ENCODE results near the gene FAM171A2.
A peak's percentile ranks its signal among the peaks of the same experiment; 100 is the strongest.

The FAM171A2 gene

DNA sequence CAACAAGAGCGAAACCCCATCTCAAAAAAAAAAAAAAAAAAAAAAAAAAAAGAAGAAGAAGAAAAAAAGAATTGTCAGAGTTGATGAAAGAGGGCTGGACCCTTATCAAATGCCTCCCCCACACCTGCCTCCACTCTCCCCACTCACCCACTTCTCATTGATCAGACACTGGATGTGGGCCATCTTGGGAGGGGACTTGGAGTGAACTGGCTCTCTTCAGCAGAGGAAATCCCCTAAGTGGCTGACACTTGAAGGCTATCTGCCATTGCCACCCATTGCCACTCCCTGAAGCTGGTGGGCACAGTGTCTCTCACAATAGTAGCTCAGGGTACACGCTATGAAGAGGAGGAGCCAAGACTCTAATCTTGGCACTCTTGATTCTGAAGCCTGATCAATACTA, 24.2 kb upstream of the FAM171A2 start:
- Mint-ChIP-seq H3K4me3 (peak overlapping the region; percentile 20), H3K27me3 (peaks cover 5% of the 10 kb centered on the region), H3K36me3 (no peaks in the 10 kb centered on the region)

DNA sequence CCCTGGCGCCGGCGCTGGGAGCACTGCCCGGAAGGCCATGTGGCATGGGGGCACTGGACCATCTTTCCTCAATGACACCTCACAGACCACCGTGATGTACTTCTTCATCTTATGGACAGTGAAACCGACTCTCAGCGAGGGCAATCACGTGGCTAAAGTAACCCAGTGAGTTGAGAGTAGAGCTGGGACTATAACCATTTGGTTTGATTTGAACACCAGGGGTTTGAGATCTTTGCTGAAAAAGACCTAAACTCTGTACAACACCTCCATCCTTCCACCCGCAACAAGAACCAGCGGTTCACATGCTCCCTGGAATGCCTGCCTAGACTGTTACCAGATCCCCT, 22.5 kb upstream of the FAM171A2 start:
- Mint-ChIP-seq H3K27ac (no peak overlapping the region), H3K36me3 (no peaks in the 10 kb centered on the region), H3K4me1 (peaks cover 12% of the 10 kb centered on the region), H3K9me3 (no peaks in the 10 kb centered on the region), H3K27me3 (peaks cover 5% of the 10 kb centered on the region), H3K4me3 (peak overlapping the region; percentile 81)

More for the DNA sequence above, 24.2 kb upstream of the FAM171A2 start:
- Mint-ChIP-seq H3K4me1 (peaks cover 12% of the 10 kb centered on the region), H3K9me3 (no peaks in the 10 kb centered on the region), H3K27ac (no peak overlapping the region)

DNA sequence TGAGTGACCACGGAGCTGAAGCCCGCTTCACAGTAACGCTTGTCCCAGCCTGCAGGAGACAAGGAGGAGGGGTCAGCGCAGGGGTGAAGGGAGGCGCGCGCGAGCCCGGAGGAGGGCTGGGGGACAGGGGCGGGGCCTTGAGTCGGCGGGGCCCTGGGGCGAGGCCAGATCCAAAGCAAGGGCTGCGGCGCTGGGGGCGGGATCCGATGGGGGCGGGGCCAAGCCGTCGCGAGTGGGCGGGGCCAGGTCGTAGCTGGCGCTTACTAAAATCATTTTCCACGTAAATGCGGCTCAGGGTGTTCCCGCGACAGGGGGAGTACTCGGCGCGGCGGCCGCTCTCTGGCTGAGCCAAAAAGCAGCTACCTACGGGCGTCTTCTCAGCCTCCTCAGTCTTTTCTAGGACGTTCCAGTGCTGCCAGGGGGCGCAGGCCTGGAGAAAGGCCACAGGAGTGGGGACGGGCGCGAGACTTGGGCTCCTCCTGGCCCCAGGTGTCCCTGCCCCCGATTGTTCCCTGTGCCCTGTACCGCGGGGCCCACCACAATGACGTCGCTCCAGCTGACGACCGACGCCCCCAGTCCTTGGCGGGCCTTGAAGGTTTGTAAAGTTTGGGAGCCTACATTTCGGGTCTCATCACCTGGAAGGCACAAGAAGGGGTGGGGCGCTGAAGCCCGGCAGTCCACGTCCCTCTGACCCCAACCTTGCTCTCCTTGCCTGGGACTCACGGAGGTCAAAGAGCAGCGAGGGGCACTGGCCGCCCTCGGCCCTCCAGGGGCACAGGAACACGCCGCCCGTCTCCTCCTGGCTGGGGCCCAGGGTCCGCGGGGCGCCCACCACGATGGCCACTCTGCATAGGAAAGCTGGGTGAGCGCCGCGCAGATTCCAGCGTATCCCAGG, 21.9 kb upstream of the FAM171A2 start:
- Mint-ChIP-seq H3K9me3 (no peaks in the 10 kb centered on the region), H3K36me3 (no peaks in the 10 kb centered on the region), H3K27ac (no peak overlapping the region), H3K27me3 (peaks cover 5% of the 10 kb centered on the region), H3K4me3 (peak overlapping the region; percentile 81), H3K4me1 (peaks cover 12% of the 10 kb centered on the region)

DNA sequence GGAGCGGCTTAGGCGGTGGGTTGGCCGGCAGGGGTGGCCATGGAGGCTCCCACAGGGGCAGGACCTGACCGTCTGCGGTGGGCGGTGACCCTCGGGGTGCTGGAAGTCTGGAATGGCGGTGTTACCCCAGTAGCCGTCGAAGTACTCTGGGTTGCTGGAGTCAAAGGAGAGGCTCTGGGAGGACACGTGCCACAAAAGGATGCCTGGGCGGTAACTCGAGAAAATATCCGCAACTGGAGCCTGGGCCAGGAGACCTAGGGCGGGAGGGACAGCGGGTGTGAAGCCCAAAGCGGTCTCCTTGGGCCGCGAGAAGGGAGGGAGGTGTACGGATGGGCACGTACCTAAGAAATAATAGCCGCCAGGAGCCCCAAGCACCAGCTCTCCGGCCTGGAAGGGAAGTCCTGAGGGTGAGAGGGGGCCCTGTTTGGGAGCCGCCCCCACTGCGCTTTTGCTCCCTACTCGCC, 21.2 kb upstream of the FAM171A2 start:
- Mint-ChIP-seq H3K36me3 (no peaks in the 10 kb centered on the region), H3K27ac (no peak overlapping the region), H3K9me3 (no peaks in the 10 kb centered on the region), H3K4me3 (peak overlapping the region; percentile 81), H3K27me3 (peaks cover 5% of the 10 kb centered on the region), H3K4me1 (peaks cover 12% of the 10 kb centered on the region)

DNA sequence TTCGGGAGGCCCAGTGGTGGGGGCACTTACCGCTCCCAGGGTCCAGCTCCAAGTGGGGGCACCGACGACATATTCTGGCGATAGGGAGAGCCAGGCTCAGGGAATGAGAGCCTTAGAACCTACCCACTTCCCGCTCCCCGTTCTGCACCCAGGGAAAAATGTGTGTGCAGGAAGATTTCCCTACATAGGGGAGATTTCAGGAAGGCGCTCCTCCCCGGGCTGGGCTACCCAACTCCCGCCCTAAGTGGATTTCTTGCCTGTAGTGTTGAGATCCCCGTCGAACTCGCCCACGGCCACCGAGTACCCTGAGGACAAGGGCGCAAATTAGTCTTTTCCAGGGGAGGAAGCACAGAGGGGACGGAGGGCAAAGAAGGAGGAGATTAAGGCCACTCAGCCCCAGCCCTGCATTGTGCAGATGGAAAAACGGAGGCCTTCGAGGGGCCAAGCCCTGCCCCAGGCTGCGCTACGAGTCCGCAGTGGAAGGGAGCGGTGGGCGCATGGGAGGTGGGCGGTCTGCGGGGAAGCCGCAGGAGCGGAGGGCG, 20.7 kb upstream of the FAM171A2 start:
- H3K4me1 Mint-ChIP-seq: peaks cover 7% of the 10 kb centered on the region
- H3K27me3 Mint-ChIP-seq: peaks cover 5% of the 10 kb centered on the region
- no peaks in the 10 kb centered on the region for H3K36me3 Mint-ChIP-seq
- H3K27ac Mint-ChIP-seq: no peak overlapping the region
- H3K4me3 Mint-ChIP-seq: peak overlapping the region; percentile 19
- H3K9me3 Mint-ChIP-seq: no peaks in the 10 kb centered on the region

DNA sequence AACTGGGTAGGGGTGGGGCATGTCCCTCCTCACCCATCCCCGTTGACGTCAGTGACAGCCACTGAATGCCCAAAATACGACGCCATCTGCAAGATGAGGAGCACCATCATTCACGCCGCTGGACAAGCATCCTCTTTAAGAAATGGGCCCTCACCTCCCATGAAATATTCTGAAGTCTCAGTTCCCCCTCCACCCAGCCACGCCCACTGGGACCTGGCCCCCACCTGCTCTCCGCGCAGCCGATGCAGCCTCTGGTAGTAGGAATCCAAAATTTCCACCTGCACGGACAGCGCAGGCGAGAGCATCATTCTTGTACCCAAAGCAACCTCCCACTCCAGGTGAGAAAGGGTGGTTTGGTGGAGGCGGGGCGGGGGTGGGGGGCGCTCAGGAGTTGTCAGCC, 20.2 kb upstream of the FAM171A2 start:
- H3K4me3 Mint-ChIP-seq: no peak overlapping the region
- H3K9me3 Mint-ChIP-seq: no peaks in the 10 kb centered on the region
- H3K27me3 Mint-ChIP-seq: peaks cover 4% of the 10 kb centered on the region
- H3K36me3 Mint-ChIP-seq: no peaks in the 10 kb centered on the region
- H3K4me1 Mint-ChIP-seq: peaks cover 7% of the 10 kb centered on the region
- no peak overlapping the region for H3K27ac Mint-ChIP-seq

DNA sequence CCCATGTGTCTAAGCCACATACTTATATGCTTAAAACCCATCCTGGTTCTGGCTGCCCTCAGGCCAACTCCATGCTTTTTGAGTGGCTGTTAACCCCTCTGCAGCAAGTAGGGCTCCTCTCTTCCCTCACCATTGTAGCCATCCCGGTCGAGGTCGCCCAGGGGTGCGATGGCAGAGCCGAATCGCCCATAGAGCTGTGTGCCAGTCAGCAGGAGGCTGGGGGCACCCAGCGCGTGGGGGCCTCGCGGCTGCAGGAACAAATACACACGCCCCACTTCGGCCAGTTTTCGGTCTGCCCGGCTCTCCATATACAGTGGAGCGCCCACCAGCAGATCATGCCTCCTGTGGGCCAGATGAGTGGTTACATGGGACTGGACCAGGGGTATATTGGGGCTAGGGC, 19.7 kb upstream of the FAM171A2 start:
- Mint-ChIP-seq H3K36me3 (no peaks in the 10 kb centered on the region), H3K27me3 (peaks cover 4% of the 10 kb centered on the region), H3K4me3 (no peak overlapping the region), H3K27ac (no peak overlapping the region), H3K9me3 (no peaks in the 10 kb centered on the region), H3K4me1 (peaks cover 7% of the 10 kb centered on the region)

DNA sequence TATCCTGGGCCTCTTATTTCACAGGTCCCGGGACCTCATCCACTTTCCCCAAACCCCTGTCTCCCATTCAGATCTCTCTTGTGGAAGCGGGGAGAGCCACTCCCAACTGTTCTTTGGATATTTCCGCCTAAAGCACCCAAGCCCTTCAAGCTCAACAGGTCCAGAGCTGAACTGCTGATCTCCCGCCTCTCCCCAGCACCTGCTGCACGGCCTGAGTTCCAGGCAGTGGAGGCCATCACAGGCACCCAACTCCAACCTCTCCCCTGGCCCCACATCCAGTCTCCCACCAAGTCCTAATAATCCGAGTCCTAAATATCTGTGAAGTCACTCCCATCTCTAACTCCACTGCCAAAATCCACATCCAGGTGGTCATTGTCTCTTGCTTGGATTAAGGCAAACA, 19.3 kb upstream of the FAM171A2 start:
- Mint-ChIP-seq H3K9me3 (no peaks in the 10 kb centered on the region), H3K27ac (no peak overlapping the region), H3K4me3 (no peak overlapping the region)

DNA sequence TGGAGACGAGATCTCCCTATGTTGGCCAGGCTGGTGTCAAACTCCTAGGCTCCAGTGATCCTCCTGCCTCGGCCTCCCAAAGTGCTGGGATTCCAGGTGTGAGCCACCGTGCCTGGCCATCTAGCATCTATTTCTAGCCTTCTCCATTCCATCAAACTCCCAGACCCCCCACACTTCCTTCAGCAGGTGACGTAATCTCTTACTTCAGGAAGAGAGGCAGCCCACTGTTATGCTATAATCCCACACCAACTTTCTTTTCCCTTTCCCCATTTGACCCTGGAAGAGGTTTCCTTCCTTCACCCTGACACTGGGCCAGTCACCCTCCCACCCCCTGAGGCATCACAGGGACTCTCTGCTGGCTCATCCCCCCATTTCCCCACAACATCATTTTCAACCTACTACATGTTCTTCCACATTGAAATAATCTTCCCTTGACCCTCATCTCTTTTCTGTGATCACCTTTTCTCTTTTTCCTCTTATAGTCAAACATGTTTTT, 18.2 kb upstream of the FAM171A2 start:
- no peaks in the 10 kb centered on the region for H3K9me3 Mint-ChIP-seq
- no peaks in the 10 kb centered on the region for H3K36me3 Mint-ChIP-seq
- H3K27me3 Mint-ChIP-seq: peaks cover 4% of the 10 kb centered on the region
- no peak overlapping the region for H3K27ac Mint-ChIP-seq
- H3K4me1 Mint-ChIP-seq: peaks cover 7% of the 10 kb centered on the region
- H3K4me3 Mint-ChIP-seq: no peak overlapping the region

More for the DNA sequence above, 19.3 kb upstream of the FAM171A2 start:
- H3K36me3 Mint-ChIP-seq: no peaks in the 10 kb centered on the region
- H3K27me3 Mint-ChIP-seq: peaks cover 4% of the 10 kb centered on the region
- peaks cover 7% of the 10 kb centered on the region for H3K4me1 Mint-ChIP-seq

DNA sequence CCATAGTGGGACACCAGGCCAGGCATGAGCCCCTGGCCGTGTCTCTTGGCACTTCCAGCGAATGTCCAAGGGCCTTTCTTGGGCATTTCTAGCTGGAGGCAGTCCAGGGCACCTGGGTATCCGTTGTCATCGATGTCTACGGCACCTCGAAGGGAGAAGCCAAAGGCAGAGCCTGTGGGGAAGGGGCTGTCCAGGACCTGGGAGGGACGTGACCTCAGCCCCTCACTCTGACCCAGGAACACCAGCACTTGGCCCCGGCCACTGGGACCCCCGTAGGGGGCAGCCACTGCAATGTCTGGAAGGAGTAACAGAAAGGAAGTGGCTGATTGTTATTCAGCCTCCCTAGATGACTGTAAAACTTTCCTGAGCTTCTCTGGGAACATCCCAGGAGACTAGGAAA, 17.1 kb upstream of the FAM171A2 start:
- no peak overlapping the region for H3K27ac Mint-ChIP-seq
- H3K27me3 Mint-ChIP-seq: peaks cover 4% of the 10 kb centered on the region
- H3K4me3 Mint-ChIP-seq: no peak overlapping the region
- H3K36me3 Mint-ChIP-seq: no peaks in the 10 kb centered on the region
- H3K4me1 Mint-ChIP-seq: no peaks in the 10 kb centered on the region
- H3K9me3 Mint-ChIP-seq: no peaks in the 10 kb centered on the region

DNA sequence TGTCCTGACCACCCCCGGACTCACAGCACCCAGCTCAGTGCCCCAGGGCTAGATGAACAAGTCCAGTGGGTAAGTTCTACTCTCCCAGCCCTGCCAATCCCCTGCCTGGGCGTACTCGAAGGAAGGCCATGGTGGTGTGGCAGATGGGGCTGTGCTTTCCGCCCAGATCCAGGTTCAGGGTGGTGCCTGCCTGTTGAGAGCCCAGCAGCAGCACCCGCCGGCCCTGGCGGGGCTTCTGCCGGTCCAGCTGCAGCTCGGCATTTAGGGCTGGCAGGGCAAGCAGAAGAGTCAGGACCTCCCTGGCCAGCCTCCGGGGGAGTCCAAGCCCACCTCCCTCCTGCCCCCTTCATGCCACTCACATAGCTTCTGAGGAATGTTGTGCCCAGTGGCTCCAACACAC, 16.2 kb upstream of the FAM171A2 start:
- H3K4me1 Mint-ChIP-seq: no peaks in the 10 kb centered on the region
- H3K4me3 Mint-ChIP-seq: no peak overlapping the region

DNA sequence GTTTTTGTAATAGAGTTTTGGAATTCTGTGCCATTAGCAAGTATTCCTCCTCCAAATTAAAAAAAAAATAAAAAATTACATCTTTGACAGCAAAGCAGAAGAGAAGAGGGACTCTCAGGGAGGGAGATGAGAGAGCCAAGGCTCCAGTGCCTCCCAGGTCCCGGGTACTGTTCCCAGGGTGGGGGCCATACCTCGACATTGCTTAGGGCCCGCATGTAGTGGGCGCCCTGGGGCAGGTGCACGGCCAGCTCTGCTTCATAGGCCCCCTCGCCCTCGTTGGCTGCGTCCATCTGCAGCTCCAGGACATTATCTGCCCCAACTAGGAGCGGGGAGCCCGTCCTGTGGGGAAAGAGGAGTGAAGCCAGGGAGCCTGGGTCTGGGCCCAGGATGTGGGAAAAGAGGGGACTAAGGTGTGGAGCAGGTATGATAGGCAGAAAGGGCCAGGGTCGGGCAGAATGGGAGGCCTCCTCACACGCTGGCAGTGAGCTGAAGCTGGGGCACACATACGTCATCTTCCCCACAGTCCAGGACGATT, 14.6 kb upstream of the FAM171A2 start:
- H3K4me3 Mint-ChIP-seq: no peak overlapping the region
- peak overlapping the region; percentile 53 for H3K27ac Mint-ChIP-seq
- H3K9me3 Mint-ChIP-seq: no peaks in the 10 kb centered on the region
- peaks cover 4% of the 10 kb centered on the region for H3K27me3 Mint-ChIP-seq
- no peaks in the 10 kb centered on the region for H3K36me3 Mint-ChIP-seq
- no peaks in the 10 kb centered on the region for H3K4me1 Mint-ChIP-seq

More for the DNA sequence above, 16.2 kb upstream of the FAM171A2 start:
- Mint-ChIP-seq H3K36me3 (no peaks in the 10 kb centered on the region), H3K9me3 (no peaks in the 10 kb centered on the region), H3K27me3 (peaks cover 4% of the 10 kb centered on the region), H3K27ac (no peak overlapping the region)

DNA sequence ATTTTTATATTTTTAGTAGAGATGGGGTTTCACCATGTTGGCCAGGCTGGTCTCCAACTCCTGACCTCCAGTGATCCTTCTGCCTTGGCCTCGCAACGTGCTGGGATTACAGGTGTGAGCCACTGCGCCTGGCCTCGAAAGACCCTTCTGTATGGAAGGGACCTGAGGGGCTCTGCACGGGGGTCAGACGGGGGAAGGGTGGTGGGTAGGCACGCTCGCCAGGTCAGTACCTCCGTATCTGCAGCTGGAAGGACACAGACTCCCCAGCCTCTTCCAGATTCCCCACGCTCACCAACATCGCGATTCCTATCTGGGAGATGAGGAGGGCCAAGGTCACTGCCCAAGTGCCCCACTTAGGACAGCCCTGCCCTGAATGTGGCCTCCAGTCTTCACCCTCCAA, 13.1 kb upstream of the FAM171A2 start:
- H3K27me3 Mint-ChIP-seq: peaks cover 6% of the 10 kb centered on the region
- no peaks in the 10 kb centered on the region for H3K36me3 Mint-ChIP-seq
- no peak overlapping the region for H3K27ac Mint-ChIP-seq
- H3K9me3 Mint-ChIP-seq: no peaks in the 10 kb centered on the region
- no peak overlapping the region for H3K4me3 Mint-ChIP-seq
- H3K4me1 Mint-ChIP-seq: no peaks in the 10 kb centered on the region

DNA sequence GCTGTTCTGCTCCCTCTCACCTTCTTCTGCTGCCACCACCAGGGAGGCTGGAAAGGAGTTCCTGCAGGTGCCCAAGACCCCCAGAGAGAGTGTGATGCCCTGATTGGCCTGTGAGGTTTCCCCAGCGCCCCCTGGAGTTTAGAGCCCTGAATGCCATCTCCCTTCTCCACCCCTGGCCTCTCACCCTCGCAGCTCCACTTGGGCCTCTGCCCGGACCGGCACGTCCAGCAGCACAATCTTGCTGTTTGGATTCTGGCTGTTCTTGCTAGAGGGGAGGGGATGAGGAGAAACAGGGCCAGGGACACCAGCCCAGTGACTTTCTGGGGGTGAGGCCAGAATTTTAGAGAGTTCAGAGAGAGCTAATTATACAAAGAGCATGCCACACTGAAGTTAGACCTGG, 12.5 kb upstream of the FAM171A2 start:
- Mint-ChIP-seq H3K27me3 (peaks cover 6% of the 10 kb centered on the region), H3K4me3 (no peak overlapping the region), H3K27ac (no peak overlapping the region), H3K9me3 (no peaks in the 10 kb centered on the region), H3K36me3 (no peaks in the 10 kb centered on the region), H3K4me1 (no peaks in the 10 kb centered on the region)

DNA sequence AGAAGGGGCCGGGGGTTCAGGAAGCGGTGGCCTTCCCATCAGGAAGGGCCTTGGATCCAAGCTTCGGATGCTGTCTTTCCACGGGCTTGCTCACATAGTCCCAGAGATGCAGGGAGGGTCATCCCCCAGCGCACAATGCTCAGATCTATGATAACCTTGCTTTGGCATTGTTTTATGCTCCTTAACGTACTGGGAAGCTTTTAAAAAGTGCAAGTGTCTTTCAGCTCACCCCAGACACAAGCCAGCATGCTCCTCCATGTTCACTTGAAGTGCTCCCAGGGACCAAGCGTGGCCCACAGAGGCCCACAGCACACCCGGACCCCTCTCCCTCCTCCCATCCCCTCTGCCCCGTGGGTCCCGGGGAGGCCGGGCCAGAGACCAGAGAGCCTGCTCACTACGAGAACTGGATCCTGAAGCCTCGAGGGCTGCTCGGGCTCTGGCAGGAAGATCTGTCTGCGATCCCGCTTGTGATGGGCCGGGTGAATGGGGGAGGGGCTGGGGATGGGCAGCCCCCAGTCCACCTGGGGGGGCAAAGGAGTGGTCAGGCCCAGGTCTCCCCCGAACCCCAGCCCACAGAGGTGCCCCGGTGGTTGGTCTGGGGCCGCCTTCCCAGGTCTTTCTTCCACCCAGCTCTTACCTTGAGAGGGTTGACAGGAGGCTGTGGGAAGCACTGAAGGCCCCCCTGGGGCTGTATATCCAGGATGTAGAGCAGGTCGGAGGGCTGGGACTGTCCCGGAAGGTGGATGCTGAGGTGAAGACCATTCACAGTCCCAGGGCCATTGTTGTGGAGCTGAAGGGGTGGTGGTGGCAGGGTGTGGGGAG, 11.8 kb upstream of the FAM171A2 start:
- Mint-ChIP-seq H3K9me3 (no peaks in the 10 kb centered on the region), H3K27me3 (peaks cover 6% of the 10 kb centered on the region), H3K4me1 (no peaks in the 10 kb centered on the region), H3K4me3 (no peak overlapping the region), H3K27ac (no peak overlapping the region), H3K36me3 (no peaks in the 10 kb centered on the region)

Measured in activated naive CD4-positive, alpha-beta T cell treated with anti-CD3 and anti-CD28 coated beads, Interleukin-2, amount 50 U/mL, for 24 hours (primary cell).